K562 (cell line): ENCODE data around the gene PRUNE1. TPM values are rescaled to one million over a fixed set of nuclear protein-coding genes. Genes with fewer than 3 reads are reported as not detected.

ENCODE experiments used
- DIDO1 ChIP-seq: fragments of 450-650 bp; IDR thresholded peaks from 2 replicates; pipeline ENCODE4 v1.6.1; 2016; ENCODE audit warnings: low read depth, missing biosample characterization, missing genetic modification characterization
- KDM2B ChIP-seq: fragments of 250-450 bp; sonication (Bioruptor Pico); IDR thresholded peaks from 2 replicates; pipeline ENCODE4 v1.8.0; 2021; ENCODE audit warnings: mild to moderate bottlenecking, moderate library complexity
- NR3C1 ChIP-seq: sonication (generic); formaldehyde crosslinking; IDR thresholded peaks from 2 replicates; pipeline ENCODE4 v1.8.1; 2022; ENCODE audit warnings: missing genetic modification reagents
- RBM17 ChIP-seq: fragments of 200-400 bp; formaldehyde crosslinking; IDR thresholded peaks from 2 replicates; pipeline ENCODE4 v1.6.1; 2017; ENCODE audit warnings: low read depth, mild to moderate bottlenecking, low read length, borderline replicate concordance
- TAL1 ChIP-seq: fragments of 450-650 bp; IDR thresholded peaks from 2 replicates; pipeline ENCODE4 v1.6.1; 2016; ENCODE audit warnings: mild to moderate bottlenecking
- TFAP4 ChIP-seq: sonication (generic); formaldehyde crosslinking; IDR thresholded peaks from 2 replicates; pipeline ENCODE4 v1.8.0; 2022; ENCODE audit warnings: missing genetic modification reagents, mild to moderate bottlenecking, moderate library complexity, borderline replicate concordance
- THRB ChIP-seq: fragments of 450-650 bp; formaldehyde crosslinking; conservative IDR thresholded peaks from 2 replicates; pipeline ENCODE4 v1.4.0; 2022; ENCODE audit warnings: mild to moderate bottlenecking, missing genetic modification characterization
- U2AF1 ChIP-seq: fragments of 200-400 bp; formaldehyde crosslinking; optimal IDR thresholded peaks from 2 replicates; pipeline ENCODE3; 2017; ENCODE audit warnings: mild to moderate bottlenecking, low read depth, low read length, moderate library complexity
- YY1 ChIP-seq, 3 experiments: IDR thresholded peaks; 2 replicates each; pipeline ENCODE4 v1.6.1; 2011; ENCODE audit warnings: low read length in 2 of 3, mild to moderate bottlenecking in 2 of 3, moderate library complexity in 2 of 3, borderline replicate concordance in 1 of 3, control low read depth in 1 of 3, low read depth in 1 of 3; ENCODE audit not compliant: insufficient read depth in 3 of 3, insufficient replicate concordance in 2 of 3, control insufficient read depth in 1 of 3, insufficient read length in 1 of 3; ENCODE audit errors: extremely low read depth in 1 of 3
- ZNF79 ChIP-seq: fragments of 250-450 bp; sonication (Bioruptor Pico); IDR thresholded peaks from 2 replicates; pipeline ENCODE4 v1.4.0; 2020; ENCODE audit warnings: low read depth, mild to moderate bottlenecking, moderate library complexity
- polyA plus RNA-seq, 8 experiments: library from polyadenylated mRNA; depleted of rRNA in 4 of 8; stranded (reverse) in 5 of 8; unstranded in 3 of 8; fragments of >200 nt; fragmentation: Nextera tagmentation in 2 of 8; fragmentation: Illumina TruSeq in 1 of 8; extraction: Ambion mirVana in 2 of 8; extraction: Trizol in 1 of 8; gene quantifications; 2 replicates each; pipeline versions ENCODE4 v1.2.1 to v1.2.3, GENCODE V29; 2011 to 2014; ENCODE audit warnings: inconsistent platforms in 1 of 8, missing spikeins in 1 of 8
- total RNA-seq, 7 experiments: library from RNA; depleted of rRNA in 6 of 7; stranded (reverse); fragments of >200 nt in 6 of 7; fragmentation: Illumina TruSeq in 2 of 7; extraction: Trizol in 2 of 7; gene quantifications; 2 replicates each; pipeline versions ENCODE4 v1.2.1 to v1.2.3, GENCODE V29; 2011 to 2021; ENCODE audit warnings: low replicate concordance in 1 of 7
- TF ChIP-seq, protein P1 (sequence below), 2 experiments: fragments of 450-650 bp in 1 of 2; sonication (generic) in 1 of 2; formaldehyde crosslinking in 1 of 2; IDR thresholded peaks; 2 replicates each; pipeline versions ENCODE4 v1.7.1 to v1.9.0; 2016 to 2022; ENCODE audit warnings: inconsistent platforms in 1 of 2, mild to moderate bottlenecking in 1 of 2, missing genetic modification reagents in 1 of 2
- TF ChIP-seq, protein P2 (sequence below): fragments of 450-650 bp; IDR thresholded peaks from 2 replicates; pipeline ENCODE4 v1.7.1; 2018; ENCODE audit warnings: mild to moderate bottlenecking, low read depth; ENCODE audit not compliant: partially characterized antibody

PRUNE1 gene
- total and polyA plus RNA-seq, 9 of the 15 experiments (the other 6 are each of a cell fraction or from before 2014, with no cell fraction given), result 16.7 to 48.3 (median 26.2) TPM

DNA sequence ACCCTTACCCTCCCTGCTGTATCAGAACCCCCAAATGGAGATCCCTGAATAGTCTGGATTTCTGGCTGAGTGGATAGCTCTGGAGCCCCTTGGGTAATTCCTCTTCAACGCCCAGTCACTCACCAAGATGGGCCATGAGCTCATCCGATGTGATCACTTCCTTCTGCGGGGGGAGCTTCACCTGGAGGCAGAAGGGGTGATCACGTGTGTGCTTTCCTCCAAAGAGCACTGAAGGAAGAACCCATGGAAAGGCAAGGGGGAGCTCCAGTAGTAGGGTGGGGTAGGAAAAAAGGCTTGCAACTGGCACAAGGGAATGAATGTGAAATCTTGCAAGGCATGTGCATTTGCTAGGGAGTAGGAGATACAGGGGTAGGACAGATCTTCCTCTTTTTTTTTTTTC, 6.6 kb upstream of the PRUNE1 start (continued):
- TF ChIP-seq, protein P1, sequence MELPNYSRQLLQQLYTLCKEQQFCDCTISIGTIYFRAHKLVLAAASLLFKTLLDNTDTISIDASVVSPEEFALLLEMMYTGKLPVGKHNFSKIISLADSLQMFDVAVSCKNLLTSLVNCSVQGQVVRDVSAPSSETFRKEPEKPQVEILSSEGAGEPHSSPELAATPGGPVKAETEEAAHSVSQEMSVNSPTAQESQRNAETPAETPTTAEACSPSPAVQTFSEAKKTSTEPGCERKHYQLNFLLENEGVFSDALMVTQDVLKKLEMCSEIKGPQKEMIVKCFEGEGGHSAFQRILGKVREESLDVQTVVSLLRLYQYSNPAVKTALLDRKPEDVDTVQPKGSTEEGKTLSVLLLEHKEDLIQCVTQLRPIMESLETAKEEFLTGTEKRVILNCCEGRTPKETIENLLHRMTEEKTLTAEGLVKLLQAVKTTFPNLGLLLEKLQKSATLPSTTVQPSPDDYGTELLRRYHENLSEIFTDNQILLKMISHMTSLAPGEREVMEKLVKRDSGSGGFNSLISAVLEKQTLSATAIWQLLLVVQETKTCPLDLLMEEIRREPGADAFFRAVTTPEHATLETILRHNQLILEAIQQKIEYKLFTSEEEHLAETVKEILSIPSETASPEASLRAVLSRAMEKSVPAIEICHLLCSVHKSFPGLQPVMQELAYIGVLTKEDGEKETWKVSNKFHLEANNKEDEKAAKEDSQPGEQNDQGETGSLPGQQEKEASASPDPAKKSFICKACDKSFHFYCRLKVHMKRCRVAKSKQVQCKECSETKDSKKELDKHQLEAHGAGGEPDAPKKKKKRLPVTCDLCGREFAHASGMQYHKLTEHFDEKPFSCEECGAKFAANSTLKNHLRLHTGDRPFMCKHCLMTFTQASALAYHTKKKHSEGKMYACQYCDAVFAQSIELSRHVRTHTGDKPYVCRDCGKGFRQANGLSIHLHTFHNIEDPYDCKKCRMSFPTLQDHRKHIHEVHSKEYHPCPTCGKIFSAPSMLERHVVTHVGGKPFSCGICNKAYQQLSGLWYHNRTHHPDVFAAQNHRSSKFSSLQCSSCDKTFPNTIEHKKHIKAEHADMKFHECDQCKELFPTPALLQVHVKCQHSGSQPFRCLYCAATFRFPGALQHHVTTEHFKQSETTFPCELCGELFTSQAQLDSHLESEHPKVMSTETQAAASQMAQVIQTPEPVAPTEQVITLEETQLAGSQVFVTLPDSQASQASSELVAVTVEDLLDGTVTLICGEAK (IDR thresholded peaks at IDR 0.05), result 0 out of 2 replicates have a peak, but pooled peaks have one; percentile 28
- TF ChIP-seq, protein P1 (CRISPR knock-in tag; IDR thresholded peaks at IDR 0.05), result no peak
- no peak for TF ChIP-seq U2AF1
- no peak for TF ChIP-seq DIDO1
- no peak for TF ChIP-seq TFAP4 (CRISPR knock-in tag)
- no peak for TF ChIP-seq RBM17
- TF ChIP-seq KDM2B (CRISPR knock-in tag), result no peak
- no peak for TF ChIP-seq ZNF79 (CRISPR knock-in tag)
- TF ChIP-seq THRB (CRISPR knock-in tag), result no peak
- TF ChIP-seq, protein P2, sequence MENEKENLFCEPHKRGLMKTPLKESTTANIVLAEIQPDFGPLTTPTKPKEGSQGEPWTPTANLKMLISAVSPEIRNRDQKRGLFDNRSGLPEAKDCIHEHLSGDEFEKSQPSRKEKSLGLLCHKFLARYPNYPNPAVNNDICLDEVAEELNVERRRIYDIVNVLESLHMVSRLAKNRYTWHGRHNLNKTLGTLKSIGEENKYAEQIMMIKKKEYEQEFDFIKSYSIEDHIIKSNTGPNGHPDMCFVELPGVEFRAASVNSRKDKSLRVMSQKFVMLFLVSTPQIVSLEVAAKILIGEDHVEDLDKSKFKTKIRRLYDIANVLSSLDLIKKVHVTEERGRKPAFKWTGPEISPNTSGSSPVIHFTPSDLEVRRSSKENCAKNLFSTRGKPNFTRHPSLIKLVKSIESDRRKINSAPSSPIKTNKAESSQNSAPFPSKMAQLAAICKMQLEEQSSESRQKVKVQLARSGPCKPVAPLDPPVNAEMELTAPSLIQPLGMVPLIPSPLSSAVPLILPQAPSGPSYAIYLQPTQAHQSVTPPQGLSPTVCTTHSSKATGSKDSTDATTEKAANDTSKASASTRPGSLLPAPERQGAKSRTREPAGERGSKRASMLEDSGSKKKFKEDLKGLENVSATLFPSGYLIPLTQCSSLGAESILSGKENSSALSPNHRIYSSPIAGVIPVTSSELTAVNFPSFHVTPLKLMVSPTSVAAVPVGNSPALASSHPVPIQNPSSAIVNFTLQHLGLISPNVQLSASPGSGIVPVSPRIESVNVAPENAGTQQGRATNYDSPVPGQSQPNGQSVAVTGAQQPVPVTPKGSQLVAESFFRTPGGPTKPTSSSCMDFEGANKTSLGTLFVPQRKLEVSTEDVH, result peak; percentile 30
- TF ChIP-seq NR3C1 (CRISPR knock-in tag), result no peak
- no peak for TF ChIP-seq TAL1
- no peak for TF ChIP-seq YY1 (IDR thresholded peaks at IDR 0.05; ENCODE audit: borderline replicate concordance in 1 of 3, control insufficient read depth in 1 of 3, extremely low read depth in 1 of 3, insufficient read depth in 3 of 3, insufficient read length in 1 of 3, insufficient replicate concordance in 2 of 3, low read depth in 1 of 3, low read length in 2 of 3)
